Calu3 (cell line): ENCODE measurements around the gene CLCA1. TPM values are rescaled to one million over a fixed set of nuclear protein-coding genes. Genes with fewer than 3 reads are reported as not detected.

ENCODE experiments used
- BruUV-seq: library from RNA; stranded (reverse); fragments of 400-500 nt; replicated peaks from 2 replicates; lab custom pipeline; 2021; lab: Mats Ljungman, UMichigan
- CTCF ChIA-PET: fragments of 300-600 bp; sonication (Branson Sonifier 250); formaldehyde crosslinking; loops from one replicate; lab custom pipeline; 2022; ENCODE audit warnings: antibody characterized with exemption; lab: Charles Lee
- DNase-seq: peaks from one replicate; pipeline ENCODE4 v3.0.0; 2022
- H3K27ac Mint-ChIP-seq: one replicate; pipeline ENCODE4 v1.8.0; 2022; ENCODE audit warnings: mixed read lengths; ENCODE audit not compliant: unreplicated experiment
- H3K27me3 Mint-ChIP-seq: one replicate; pipeline ENCODE4 v1.8.0; 2022; ENCODE audit warnings: mixed read lengths; ENCODE audit not compliant: unreplicated experiment
- H3K36me3 Mint-ChIP-seq: one replicate; pipeline ENCODE4 v1.8.0; 2022; ENCODE audit warnings: mild to moderate bottlenecking, moderate library complexity, mixed read lengths; ENCODE audit not compliant: insufficient read depth, unreplicated experiment
- H3K4me1 Mint-ChIP-seq: one replicate; pipeline ENCODE4 v1.8.0; 2022; ENCODE audit warnings: mild to moderate bottlenecking, low read depth, mixed read lengths; ENCODE audit not compliant: unreplicated experiment
- H3K4me3 Mint-ChIP-seq: one replicate; pipeline ENCODE4 v1.8.0; 2022; ENCODE audit warnings: mild to moderate bottlenecking, low read depth, moderate library complexity, mixed read lengths; ENCODE audit not compliant: unreplicated experiment
- H3K9me3 Mint-ChIP-seq: one replicate; pipeline ENCODE4 v1.8.0; 2022; ENCODE audit warnings: low read depth, mixed read lengths; ENCODE audit not compliant: unreplicated experiment
- CTCF ChIP-seq: fragments of 200-600 bp; IDR thresholded peaks from one replicate; pipeline ENCODE4 v1.8.0; 2022; ENCODE audit warnings: antibody characterized with exemption; ENCODE audit not compliant: unreplicated experiment
- intact Hi-C: fragments of 100-400 bp; cut with micrococcal nuclease; formaldehyde crosslinking; loops from one replicate; pipeline ENCODE4 v1.10.0; 2022; ENCODE audit not compliant: unreplicated experiment
- total RNA-seq: library from RNA; stranded (reverse); gene quantifications from 2 replicates; pipeline ENCODE4 v1.2.3, GENCODE V29; 2022

Gene CLCA1
- total RNA-seq, 1 experiment from 2014 or later: not detected

- no TSS peak for BruUV-seq
- intact Hi-C loops: loop anchor here (10.0 kb wide), 1 partner anchor 213 kb away; no protein-coding TSS in a partner anchor
Observed at GRCh38 chr1:86472152-86472551, 3.4 kb downstream of the CLCA1 start.

DNA sequence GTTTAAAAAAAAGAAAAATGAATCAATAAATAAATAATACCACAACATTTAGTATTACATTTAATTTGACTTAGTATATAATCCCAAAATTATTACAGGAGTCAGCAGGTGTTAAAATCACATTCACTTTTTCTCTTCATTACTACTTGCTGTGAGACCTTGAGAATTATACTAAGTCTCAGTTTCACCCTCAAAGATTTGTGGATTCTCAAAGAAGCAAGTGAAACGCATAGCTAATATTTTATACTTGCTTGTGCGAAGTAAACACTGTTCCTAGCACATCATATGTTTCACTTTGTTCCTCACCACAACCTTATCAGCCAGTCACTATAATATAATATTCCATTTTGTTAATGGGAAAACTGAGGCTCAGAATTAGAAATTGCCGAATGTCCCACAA lies 4.0 kb downstream of the CLCA1 start:
- Mint-ChIP-seq H3K27ac (no peak overlapping the region), H3K36me3 (no peaks in the 10 kb centered on the region), H3K4me3 (no peak overlapping the region), H3K27me3 (peaks cover 36% of the 10 kb centered on the region), H3K4me1 (no peaks in the 10 kb centered on the region), H3K9me3 (no peaks in the 10 kb centered on the region)
- DNase-seq: no peak
- intact Hi-C loops: loop anchor here (1.0 to 10.0 kb wide), 2 partner anchors 53 to 212 kb away; no protein-coding TSS in a partner anchor
- no TSS peak for BruUV-seq
- TF ChIP-seq CTCF: no peak
- CTCF ChIA-PET: interaction anchor here (1.0 to 1.7 kb wide), 2 partner anchors 27 to 32 kb away, joined by 3 to 4 read pairs; no protein-coding TSS in a partner anchor

More at GRCh38 chr1:86472152-86472551, 3.4 kb downstream of the CLCA1 start:
- no peak for DNase-seq
- H3K27ac Mint-ChIP-seq: no peak overlapping the region
- TF ChIP-seq CTCF: no peak
- CTCF ChIA-PET: no interaction called here
- no peaks in the 10 kb centered on the region for H3K9me3 Mint-ChIP-seq
- no peak overlapping the region for H3K4me3 Mint-ChIP-seq
- H3K27me3 Mint-ChIP-seq: peaks cover 36% of the 10 kb centered on the region
- H3K4me1 Mint-ChIP-seq: no peaks in the 10 kb centered on the region
- no peaks in the 10 kb centered on the region for H3K36me3 Mint-ChIP-seq

- Mint-ChIP-seq H3K4me3 (no peak overlapping the region), H3K9me3 (no peaks in the 10 kb centered on the region), H3K4me1 (no peaks in the 10 kb centered on the region), H3K27me3 (peaks cover 6% of the 10 kb centered on the region), H3K36me3 (no peaks in the 10 kb centered on the region), H3K27ac (no peak overlapping the region)
- CTCF ChIA-PET: no interaction called here
- BruUV-seq: no TSS peak
- TF ChIP-seq CTCF: no peak
- intact Hi-C loops: loop anchor here (10.0 kb wide), 1 partner anchor 208 kb away; no protein-coding TSS in a partner anchor
- no peak for DNase-seq
Observed at GRCh38 chr1:86477256-86477655, 8.5 kb downstream of the CLCA1 start.

GRCh38 chr1:86477682-86478081 lies 9.0 kb downstream of the CLCA1 start:
- Mint-ChIP-seq H3K27ac (no peak overlapping the region), H3K4me3 (no peak overlapping the region), H3K4me1 (no peaks in the 10 kb centered on the region), H3K9me3 (no peaks in the 10 kb centered on the region), H3K36me3 (no peaks in the 10 kb centered on the region), H3K27me3 (peaks cover 2% of the 10 kb centered on the region)
- intact Hi-C loops: loop anchor here (10.0 kb wide), 1 partner anchor 207 kb away; no protein-coding TSS in a partner anchor
- DNase-seq: no peak
- CTCF ChIA-PET: no interaction called here
- TF ChIP-seq CTCF: no peak
- no TSS peak for BruUV-seq
